Vagina (tissue), 2 donors: ENCODE results near the gene PLCB1.

Experiments used
- POLR2A ChIP-seq, 2 donors: fragments of 450-650 bp; IDR thresholded peaks; one replicate each; pipeline ENCODE4 v1.6.1; 2017; ENCODE audit warnings: antibody characterized with exemption in 2 of 2, mild to moderate bottlenecking in 2 of 2, moderate library complexity in 2 of 2
- TF ChIP-seq, protein P1 (sequence below), 3 experiments: fragments of 450-650 bp in 2 of 3; fragments of 200-600 bp in 1 of 3; sonication (generic) in 1 of 3; IDR thresholded peaks; one replicate each; pipeline ENCODE4 v1.5.1; 2017 to 2019; ENCODE audit warnings: antibody characterized with exemption in 3 of 3, mild to moderate bottlenecking in 2 of 3, moderate library complexity in 2 of 3

DNA sequence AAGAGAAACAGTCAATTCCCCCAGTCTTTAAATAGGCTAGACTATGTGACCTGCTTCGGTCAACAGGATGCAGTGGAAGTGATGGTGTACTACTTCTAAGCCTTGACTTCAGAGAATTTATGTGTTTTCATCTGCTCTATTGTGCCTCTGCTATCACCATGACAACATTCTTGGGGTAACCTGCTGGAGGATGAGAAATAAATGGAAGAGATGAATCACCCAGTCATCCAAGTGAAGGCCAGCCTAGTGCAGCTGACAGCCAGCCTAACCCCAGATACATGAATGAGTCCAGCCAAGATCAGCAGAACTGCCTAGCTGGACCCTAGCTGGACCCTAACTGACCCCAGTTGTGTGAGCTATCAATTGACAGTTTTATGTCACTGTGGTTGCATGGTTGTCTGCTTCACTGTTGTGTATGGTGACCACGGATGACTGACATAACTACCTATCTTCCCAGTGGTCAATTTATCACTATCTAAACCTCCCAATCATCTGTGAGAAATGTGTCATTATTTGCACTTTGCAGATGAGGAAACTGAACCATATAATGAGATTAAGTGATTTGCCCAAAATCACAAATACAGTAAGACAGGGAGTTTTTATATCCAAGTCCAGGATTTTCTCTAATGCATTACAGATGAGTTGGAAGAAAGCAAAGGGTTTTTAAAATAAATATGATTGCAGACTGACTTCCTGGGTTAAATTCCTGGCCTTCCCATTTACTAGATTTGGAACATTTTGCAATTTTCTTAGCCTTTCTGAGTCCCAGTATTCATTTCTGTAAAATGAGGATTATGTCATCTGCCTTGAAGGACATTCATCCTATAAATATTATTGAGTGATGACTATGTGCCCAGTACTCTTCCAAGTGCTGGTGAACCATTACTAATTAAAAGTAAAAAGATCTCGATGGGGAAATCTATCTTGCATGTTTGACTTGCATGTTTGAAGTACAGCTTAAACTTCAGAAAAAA, 800.4 kb downstream of the PLCB1 start:
- TF ChIP-seq, protein P1, sequence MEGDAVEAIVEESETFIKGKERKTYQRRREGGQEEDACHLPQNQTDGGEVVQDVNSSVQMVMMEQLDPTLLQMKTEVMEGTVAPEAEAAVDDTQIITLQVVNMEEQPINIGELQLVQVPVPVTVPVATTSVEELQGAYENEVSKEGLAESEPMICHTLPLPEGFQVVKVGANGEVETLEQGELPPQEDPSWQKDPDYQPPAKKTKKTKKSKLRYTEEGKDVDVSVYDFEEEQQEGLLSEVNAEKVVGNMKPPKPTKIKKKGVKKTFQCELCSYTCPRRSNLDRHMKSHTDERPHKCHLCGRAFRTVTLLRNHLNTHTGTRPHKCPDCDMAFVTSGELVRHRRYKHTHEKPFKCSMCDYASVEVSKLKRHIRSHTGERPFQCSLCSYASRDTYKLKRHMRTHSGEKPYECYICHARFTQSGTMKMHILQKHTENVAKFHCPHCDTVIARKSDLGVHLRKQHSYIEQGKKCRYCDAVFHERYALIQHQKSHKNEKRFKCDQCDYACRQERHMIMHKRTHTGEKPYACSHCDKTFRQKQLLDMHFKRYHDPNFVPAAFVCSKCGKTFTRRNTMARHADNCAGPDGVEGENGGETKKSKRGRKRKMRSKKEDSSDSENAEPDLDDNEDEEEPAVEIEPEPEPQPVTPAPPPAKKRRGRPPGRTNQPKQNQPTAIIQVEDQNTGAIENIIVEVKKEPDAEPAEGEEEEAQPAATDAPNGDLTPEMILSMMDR (IDR thresholded peaks at IDR 0.05) = no peak
- TF ChIP-seq POLR2A (IDR thresholded peaks at IDR 0.05) = no peak
